ENCODE measurements around the gene COG3. TPM values are rescaled to one million over a fixed set of nuclear protein-coding genes. Genes with fewer than 3 reads are reported as not detected.

COG3 gene
- total RNA-seq, 1 donor from 2014 or later, result 38.3 TPM

- Mint-ChIP-seq H3K9me3 (no peaks in the 10 kb centered on the region), H3K4me3 (no peak overlapping the region), H3K27ac (no peak overlapping the region), H3K36me3 (peaks cover 31% of the 10 kb centered on the region), H3K27me3 (ENCODE audit: low read depth) (no peaks in the 10 kb centered on the region), H3K4me1 (no peaks in the 10 kb centered on the region)
- no peak for DNase-seq (ENCODE audit: low spot score in 2 of 2, unreplicated experiment in 2 of 2)
- no peak for TF ChIP-seq CTCF (IDR thresholded peaks at IDR 0.05; ENCODE audit: unreplicated experiment)
Observed at GRCh38 chr13:45534604-45535003, 69.9 kb downstream of the COG3 start.

DNA sequence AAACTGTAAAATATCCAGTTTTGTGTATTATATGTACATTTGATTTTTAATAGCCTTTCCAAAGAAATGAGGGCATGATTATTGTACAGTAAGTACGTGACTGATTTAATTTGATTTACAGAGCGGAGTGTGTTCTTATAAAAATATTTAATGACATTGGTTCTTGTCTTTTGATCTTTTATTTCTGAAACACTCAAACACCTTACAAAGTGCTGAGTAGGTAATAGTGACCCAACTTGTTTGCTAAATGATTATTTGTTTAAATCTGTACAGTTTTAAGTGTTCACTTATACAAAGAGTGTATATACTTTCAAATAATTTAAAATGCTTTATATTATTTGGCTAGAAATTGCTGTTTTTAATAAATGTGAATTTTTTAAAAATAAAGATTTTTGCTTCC, 71.5 kb downstream of the COG3 start:
- no peak for DNase-seq (ENCODE audit: low spot score in 2 of 2, unreplicated experiment in 2 of 2)
- Mint-ChIP-seq H3K4me3 (no peak overlapping the region), H3K36me3 (peaks cover 21% of the 10 kb centered on the region), H3K27ac (no peak overlapping the region), H3K4me1 (no peaks in the 10 kb centered on the region), H3K27me3 (ENCODE audit: low read depth) (no peaks in the 10 kb centered on the region), H3K9me3 (no peaks in the 10 kb centered on the region)
- no peak for TF ChIP-seq CTCF (IDR thresholded peaks at IDR 0.05; ENCODE audit: unreplicated experiment)

DNA sequence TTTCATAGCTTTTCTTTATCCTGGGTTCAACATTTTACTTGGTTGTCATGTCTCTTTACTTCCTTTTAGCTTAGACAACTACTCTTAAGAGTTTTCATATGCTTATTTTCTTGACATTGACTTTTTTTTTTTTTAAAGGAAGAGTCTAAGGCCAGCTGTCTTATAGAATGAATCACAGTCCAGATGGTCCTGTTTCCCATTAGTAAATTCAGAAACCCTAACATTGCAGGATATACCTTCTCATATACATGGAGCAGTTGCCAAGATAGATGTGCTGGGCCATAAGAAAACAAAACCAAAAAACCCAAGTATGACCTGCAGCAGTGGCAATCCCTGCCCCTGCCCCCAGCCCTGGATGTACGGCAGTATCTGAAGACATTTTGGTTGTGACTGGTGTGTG, 72.8 kb downstream of the COG3 start:
- no peaks in the 10 kb centered on the region for H3K27me3 Mint-ChIP-seq (ENCODE audit: low read depth)
- H3K9me3 Mint-ChIP-seq, result no peaks in the 10 kb centered on the region
- DNase-seq (ENCODE audit: low spot score in 2 of 2, unreplicated experiment in 2 of 2), result no peak
- TF ChIP-seq CTCF (IDR thresholded peaks at IDR 0.05; ENCODE audit: unreplicated experiment), result no peak
- H3K27ac Mint-ChIP-seq, result no peak overlapping the region
- H3K36me3 Mint-ChIP-seq, result peaks cover 16% of the 10 kb centered on the region
- no peaks in the 10 kb centered on the region for H3K4me1 Mint-ChIP-seq
- H3K4me3 Mint-ChIP-seq, result no peak overlapping the region

DNA sequence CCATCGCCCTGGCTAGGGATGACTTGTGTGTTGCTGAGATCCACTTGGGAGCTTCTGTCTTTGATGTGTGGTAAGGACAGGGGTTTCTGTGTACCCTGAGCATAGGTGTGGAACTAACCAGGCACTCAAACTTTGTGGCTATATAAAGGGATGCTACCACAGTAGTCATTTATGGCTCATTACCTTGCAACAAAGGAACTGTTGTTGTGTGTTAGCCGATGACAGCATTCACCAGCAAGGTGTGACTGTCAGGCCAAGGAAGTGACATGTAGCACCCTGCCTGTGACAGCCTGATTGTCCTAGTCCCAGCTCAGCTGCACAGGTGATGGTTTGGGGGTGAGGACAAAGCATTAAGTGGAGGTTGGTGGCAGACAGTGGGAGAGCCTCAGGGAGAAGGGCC, 73.6 kb downstream of the COG3 start:
- DNase-seq (ENCODE audit: low spot score in 2 of 2, unreplicated experiment in 2 of 2), result no peak
- Mint-ChIP-seq H3K9me3 (no peaks in the 10 kb centered on the region), H3K27me3 (ENCODE audit: low read depth) (no peaks in the 10 kb centered on the region), H3K36me3 (peaks cover 8% of the 10 kb centered on the region), H3K27ac (no peak overlapping the region), H3K4me1 (no peaks in the 10 kb centered on the region), H3K4me3 (no peak overlapping the region)
- TF ChIP-seq CTCF (IDR thresholded peaks at IDR 0.05; ENCODE audit: unreplicated experiment), result no peak

DNA sequence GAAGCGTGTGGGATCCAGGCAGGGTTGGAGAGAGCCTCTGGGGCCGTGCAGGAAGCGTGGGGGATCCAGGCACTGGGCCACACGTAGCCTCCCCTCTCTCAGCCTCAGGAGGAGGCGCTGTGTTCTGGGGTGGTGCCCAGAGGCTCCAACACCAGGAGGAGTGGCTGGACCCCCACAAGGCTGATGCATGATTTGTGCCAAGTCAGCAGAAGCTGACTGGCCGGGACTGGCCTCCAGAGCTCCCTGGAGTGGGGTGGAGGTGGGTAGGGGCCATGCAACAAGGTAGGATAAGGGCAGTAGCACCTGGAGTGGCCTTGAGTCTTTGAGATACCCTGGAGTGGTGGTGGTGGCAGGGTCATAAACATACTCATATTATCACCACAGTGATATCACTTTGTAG, 75.5 kb downstream of the COG3 start:
- H3K4me1 Mint-ChIP-seq, result no peaks in the 10 kb centered on the region
- no peak for TF ChIP-seq CTCF (IDR thresholded peaks at IDR 0.05; ENCODE audit: unreplicated experiment)
- H3K36me3 Mint-ChIP-seq, result peaks cover 1% of the 10 kb centered on the region
- no peaks in the 10 kb centered on the region for H3K9me3 Mint-ChIP-seq
- H3K27me3 Mint-ChIP-seq (ENCODE audit: low read depth), result no peaks in the 10 kb centered on the region
- no peak overlapping the region for H3K27ac Mint-ChIP-seq
- no peak overlapping the region for H3K4me3 Mint-ChIP-seq
- no peak for DNase-seq (ENCODE audit: low spot score in 2 of 2, unreplicated experiment in 2 of 2)

- Mint-ChIP-seq H3K4me1 (no peaks in the 10 kb centered on the region), H3K27ac (no peak overlapping the region), H3K4me3 (no peak overlapping the region), H3K36me3 (peaks cover 1% of the 10 kb centered on the region), H3K27me3 (ENCODE audit: low read depth) (no peaks in the 10 kb centered on the region), H3K9me3 (no peaks in the 10 kb centered on the region)
- DNase-seq (ENCODE audit: low spot score in 2 of 2, unreplicated experiment in 2 of 2), result no peak
- TF ChIP-seq CTCF (IDR thresholded peaks at IDR 0.05; ENCODE audit: unreplicated experiment), result no peak
Observed at GRCh38 chr13:45540864-45541263, 76.1 kb downstream of the COG3 start.
